NCI-H2107 treated with DMSO at 0.1 percent for 48 hours (cell line): ENCODE measurements around the gene GUCY1A2.

ENCODE experiments used
- DNase-seq: peaks from one replicate; lab custom pipeline; 2025; ENCODE audit not compliant: unreplicated experiment; lab: John Stamatoyannopoulos, UW

GUCY1A2 gene

DNA sequence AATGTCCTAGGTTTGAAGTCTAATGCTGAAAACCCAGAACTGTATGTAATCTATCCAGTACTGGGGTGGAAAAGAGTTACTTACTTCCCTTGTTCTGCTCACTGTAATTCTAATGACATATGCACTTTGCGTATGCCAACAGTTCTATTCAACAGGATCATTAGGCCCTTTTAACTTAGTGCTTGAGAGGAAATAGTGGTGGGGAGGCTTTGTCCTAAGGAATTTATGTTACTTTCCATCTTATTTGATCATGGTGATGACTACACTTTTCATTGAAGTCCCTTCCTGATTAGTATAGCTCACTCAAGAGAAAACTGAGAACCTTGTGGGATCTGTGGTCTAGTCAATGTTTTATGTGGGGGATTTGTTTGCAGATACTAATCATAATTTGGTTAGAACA is 348.2 kb downstream of the GUCY1A2 start:
- DNase-seq, result no peak

DNA sequence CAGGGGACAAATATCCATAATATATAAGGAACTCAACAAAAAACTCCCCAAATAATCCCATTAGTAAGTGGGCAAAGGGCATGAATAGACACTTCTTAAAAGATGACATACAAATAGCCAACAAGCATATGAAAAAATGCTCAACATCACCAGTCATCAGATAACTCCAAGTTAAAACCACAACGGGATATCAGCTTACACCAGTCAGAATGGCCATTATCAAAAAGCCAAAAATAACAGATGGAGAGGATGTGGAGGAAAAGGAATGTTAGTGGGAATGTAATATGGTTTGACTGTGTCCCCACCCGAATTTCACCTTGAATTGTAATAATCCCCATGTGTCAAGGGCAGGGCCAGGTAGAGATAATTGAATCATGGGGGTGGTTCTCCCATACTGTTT is 350.1 kb downstream of the GUCY1A2 start:
- no peak for DNase-seq

DNA sequence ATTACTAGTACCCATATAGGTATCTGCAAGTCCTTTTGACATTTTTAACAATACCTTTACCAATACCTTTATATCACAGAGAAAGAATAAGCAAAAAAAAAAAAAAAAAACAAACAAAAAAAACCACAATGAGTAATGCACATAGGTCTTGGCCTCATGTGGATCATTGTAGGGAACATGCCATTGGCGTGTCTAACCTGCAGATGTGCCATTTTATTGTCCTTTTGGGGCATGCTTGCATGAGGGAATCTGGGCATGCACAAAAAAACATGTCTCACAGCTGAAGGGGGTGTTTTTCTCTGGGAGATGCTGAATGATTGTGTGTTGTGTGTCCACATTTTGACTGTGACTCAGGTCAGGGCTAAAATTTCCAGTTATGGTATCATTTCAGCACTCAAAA is 361.6 kb downstream of the GUCY1A2 start:
- DNase-seq, result no peak

DNA sequence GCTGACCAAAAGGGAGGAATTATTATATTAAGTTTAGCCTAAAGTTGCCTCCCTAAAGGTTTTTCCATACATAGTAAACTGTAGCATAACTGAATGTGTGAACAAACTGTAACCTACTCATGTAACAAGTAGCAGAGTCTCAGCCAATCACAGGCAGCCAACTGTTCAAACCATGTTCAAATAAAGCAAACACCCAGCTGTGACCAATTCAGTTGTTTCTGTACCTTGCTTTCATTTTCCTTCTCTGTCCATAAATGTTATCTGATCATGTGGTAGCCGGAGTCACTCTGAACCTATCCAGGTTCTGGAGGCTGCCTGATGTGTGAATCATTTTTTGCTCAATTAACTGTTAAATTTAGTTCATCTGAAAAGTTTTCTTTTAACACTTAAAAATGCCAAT is 373.5 kb downstream of the GUCY1A2 start:
- DNase-seq, result no peak

DNA sequence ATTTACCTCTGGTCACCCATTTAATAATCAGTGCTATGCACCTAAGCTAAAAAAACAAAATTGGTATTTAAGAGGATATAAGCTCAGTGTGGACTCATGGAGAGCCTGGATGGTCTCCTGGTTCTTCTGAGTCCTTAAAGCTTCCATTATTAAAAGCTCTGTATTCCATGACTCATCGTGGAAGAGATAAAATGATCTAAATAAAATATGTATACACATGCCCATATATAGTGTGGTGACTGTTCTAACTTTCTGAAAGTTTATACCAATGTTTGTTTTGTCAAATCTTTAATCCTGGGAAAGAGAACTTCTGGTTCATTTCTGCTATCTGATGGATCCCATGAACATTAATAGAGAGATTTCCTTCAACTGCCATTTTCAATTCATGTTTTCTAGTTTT is 375.9 kb downstream of the GUCY1A2 start:
- DNase-seq, result no peak

DNA sequence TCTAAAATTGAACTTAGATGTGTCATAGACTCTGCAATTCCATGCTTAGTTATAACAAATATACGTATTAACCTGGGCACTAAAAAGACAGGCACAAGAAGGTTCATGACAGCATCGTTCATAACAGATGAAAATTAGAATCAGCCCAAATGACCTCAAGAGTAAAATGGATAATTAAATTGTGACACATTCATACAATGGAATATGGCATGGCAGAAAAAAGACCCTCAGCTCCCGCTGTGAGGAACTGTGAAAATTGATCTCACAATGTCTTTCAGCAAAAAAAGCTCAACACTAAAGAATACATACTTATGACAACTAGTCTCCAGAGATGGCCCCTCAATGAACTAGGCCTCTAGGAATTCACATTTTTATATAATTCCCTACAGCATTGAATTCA is 386.0 kb downstream of the GUCY1A2 start:
- no peak for DNase-seq

DNA sequence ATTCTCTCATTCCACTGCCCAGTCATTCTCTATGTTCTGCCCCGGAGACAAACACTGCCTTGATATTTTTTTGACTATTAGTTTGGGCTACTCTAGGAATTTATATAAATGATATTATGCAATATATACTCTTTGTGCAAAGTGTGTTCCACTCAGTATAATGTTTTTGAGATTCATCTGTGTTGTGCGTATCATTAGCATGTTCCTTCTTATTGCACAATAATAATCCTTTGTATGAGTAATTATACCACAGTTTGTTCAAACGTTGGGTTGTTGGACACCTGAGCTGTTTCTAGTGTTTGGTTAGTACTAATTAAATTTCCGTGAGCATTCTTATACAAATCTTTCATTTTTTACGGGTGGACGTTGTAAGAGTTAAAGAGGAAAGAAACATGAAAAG is 390.6 kb downstream of the GUCY1A2 start:
- DNase-seq, result no peak

DNA sequence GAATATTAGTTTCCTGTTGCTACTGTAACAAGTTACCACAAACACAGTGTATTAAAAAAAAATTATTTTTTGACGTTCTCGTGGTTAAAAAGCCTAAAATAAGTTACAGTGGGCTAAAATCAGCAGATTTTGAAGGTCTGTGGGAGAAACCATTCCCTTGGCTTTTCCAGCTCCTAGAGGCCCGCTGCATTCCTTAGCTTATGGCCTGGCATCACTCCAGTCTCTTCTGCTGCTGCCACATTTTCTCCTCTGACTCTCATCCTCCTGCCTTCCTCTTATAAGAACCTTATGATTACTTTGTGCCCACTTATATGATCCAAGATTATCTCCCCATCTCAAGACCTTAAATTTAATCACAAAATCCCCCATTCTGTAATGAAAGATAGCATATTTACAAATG is 392.7 kb downstream of the GUCY1A2 start:
- DNase-seq, result no peak

DNA sequence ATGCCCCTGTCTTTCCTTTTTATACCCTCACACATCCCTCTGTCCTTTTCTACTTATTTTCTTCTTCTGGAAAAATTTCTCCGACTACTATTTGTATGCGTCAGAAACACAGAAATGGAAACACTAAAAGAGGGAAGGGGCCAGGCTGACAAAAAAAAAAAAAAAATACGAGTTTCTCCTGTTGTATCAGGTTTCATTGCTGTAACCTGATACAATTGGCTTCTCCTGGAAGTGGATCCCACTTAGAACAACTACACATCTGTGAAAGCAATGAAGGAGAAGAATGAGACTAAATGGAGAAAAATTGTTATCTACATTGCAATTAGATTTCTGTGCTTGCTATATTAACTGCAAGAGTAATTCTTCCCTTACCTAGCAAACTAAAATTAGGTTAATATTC is 393.9 kb downstream of the GUCY1A2 start:
- no peak for DNase-seq
